GM12878 (cell line): Measurements from ENCODE around the gene SIGLEC10. TPM values are rescaled to one million over a fixed set of nuclear protein-coding genes. Genes with fewer than 3 reads are reported as not detected.

Experiments used
- ATAC-seq: fragments of 200-7000 bp; cut with Tn5 transposase; 3 replicates; pipeline ENCODE4 v1.9.1; 2020; ENCODE audit warnings: mild to moderate bottlenecking, moderate library complexity
- BruUV-seq: library from RNA; stranded (reverse); fragments of 400-500 nt; replicated peaks from 2 replicates; lab custom pipeline; 2021; lab: Mats Ljungman, UMichigan
- CTCF ChIA-PET: fragments of 300-600 bp; sonication (Branson Sonifier 250); formaldehyde crosslinking; extraction: SDS; loops from one replicate; lab custom pipeline; 2021; ENCODE audit warnings: inconsistent platforms; lab: Yijun Ruan, JAX
- POLR2A ChIA-PET: fragments of 350-600 bp; formaldehyde crosslinking; extraction: SDS; loops from one replicate; lab custom pipeline; 2021; ENCODE audit warnings: inconsistent platforms; lab: Charles Lee
- RAD21 ChIA-PET: fragments of 300-600 bp; sonication (Branson Sonifier 250); formaldehyde crosslinking; loops from one replicate; lab custom pipeline; 2023; ENCODE audit warnings: antibody characterized with exemption; ENCODE audit not compliant: unreplicated experiment; lab: Charles Lee
- SMC1A ChIA-PET: fragments of 300-600 bp; sonication (Branson Sonifier 250); formaldehyde crosslinking; loops from one replicate; lab custom pipeline; 2023; ENCODE audit not compliant: unreplicated experiment, uncharacterized antibody; lab: Charles Lee
- DNase-seq: peaks from one replicate; pipeline ENCODE4 v3.0.0-alpha.2; 2011; ENCODE audit warnings: low read depth, low spot score
- FAIRE-seq: peaks from 3 replicates; lab custom pipeline; 2011; peaks lifted over from hg19 to GRCh38; lab: Jason Lieb, UNC
- H2AFZ ChIP-seq: 2 replicates; pipeline ENCODE4 v1.6.0; 2011; ENCODE audit warnings: low read depth, low read length, control low read depth; ENCODE audit not compliant: control insufficient read depth
- H3K27ac ChIP-seq: 2 replicates; pipeline ENCODE4 v1.5.1; 2011; ENCODE audit warnings: control low read depth; ENCODE audit not compliant: control insufficient read depth, insufficient read depth
- H3K27me3 ChIP-seq, 2 experiments: replicated peaks in 1 of 2; 2 replicates each; pipeline versions ENCODE4 v1.6.0 to v1.6.1; 2011; ENCODE audit warnings: low read length in 1 of 2; ENCODE audit not compliant: control insufficient read depth in 2 of 2, insufficient read depth in 2 of 2
- H3K36me3 ChIP-seq, 2 experiments: 2 replicates each; pipeline ENCODE4 v1.5.1; 2011; ENCODE audit warnings: low read length in 1 of 2; ENCODE audit not compliant: control insufficient read depth in 2 of 2, insufficient read depth in 2 of 2
- H3K4me1 ChIP-seq: 2 replicates; pipeline ENCODE4 v1.6.1; 2011; ENCODE audit warnings: mild to moderate bottlenecking, low read length, moderate library complexity, mixed read lengths; ENCODE audit not compliant: control insufficient read depth, insufficient read depth
- H3K4me2 ChIP-seq: 2 replicates; pipeline ENCODE4 v1.6.0; 2011; ENCODE audit warnings: control low read depth; ENCODE audit not compliant: control insufficient read depth, insufficient read depth
- H3K4me3 ChIP-seq: fragments of 200-600 bp; sonication (generic); 2 replicates; pipeline ENCODE4 v1.5.1; 2016
- H3K79me2 ChIP-seq: 2 replicates; pipeline ENCODE4 v1.6.0; 2011; ENCODE audit warnings: low read length; ENCODE audit not compliant: control insufficient read depth, insufficient read depth
- H3K9ac ChIP-seq: 2 replicates; pipeline ENCODE4 v1.8.0; 2011; ENCODE audit warnings: low read length, control low read depth, mixed read lengths; ENCODE audit not compliant: control insufficient read depth, insufficient read depth
- H3K9me3 ChIP-seq: replicated peaks from 3 replicates; pipeline ENCODE4 v1.5.1; 2011; ENCODE audit warnings: mild to moderate bottlenecking, low read length; ENCODE audit not compliant: control insufficient read depth, insufficient read depth
- H4K20me1 ChIP-seq: 2 replicates; pipeline ENCODE4 v1.6.0; 2011; ENCODE audit not compliant: control insufficient read depth, insufficient read depth
- GATAD2B ChIP-seq: fragments of 450-650 bp; conservative IDR thresholded peaks from 2 replicates; pipeline ENCODE4 v1.6.1; 2017; ENCODE audit warnings: low read depth, mild to moderate bottlenecking, moderate library complexity
- JUNB ChIP-seq: IDR thresholded peaks from 2 replicates; pipeline ENCODE4 v1.6.1; 2016; ENCODE audit warnings: antibody characterized with exemption, mild to moderate bottlenecking
- JUND ChIP-seq: IDR thresholded peaks from 2 replicates; pipeline ENCODE4 v1.6.1; 2012; ENCODE audit warnings: low read depth, mild to moderate bottlenecking, low read length, improper control_type of control experiment, moderate library complexity
- LARP7 ChIP-seq: fragments of 450-650 bp; IDR thresholded peaks from 2 replicates; pipeline ENCODE4 v1.6.1; 2017; ENCODE audit warnings: mild to moderate bottlenecking
- NR2F1 ChIP-seq: fragments of 450-650 bp; conservative IDR thresholded peaks from 2 replicates; pipeline ENCODE4 v1.6.1; 2017; ENCODE audit warnings: mild to moderate bottlenecking
- POLR2A ChIP-seq: IDR thresholded peaks from 2 replicates; pipeline ENCODE4 v1.6.1; 2011; ENCODE audit warnings: low read depth, mild to moderate bottlenecking, low read length
- RUNX3 ChIP-seq: IDR thresholded peaks from 2 replicates; pipeline ENCODE4 v1.6.1; 2012; ENCODE audit warnings: low read length, inconsistent platforms
- whole genome bisulfite sequencing: methylation state at CpG from one replicate; pipeline ENCODE4 v1.1.6; 2016; ENCODE audit warnings: low lambda C conversion rate; ENCODE audit not compliant: insufficient replicate concordance, insufficient coverage; ENCODE audit errors: missing lambda C conversion rate; 5-methylcytosine and 5-hydroxymethylcytosine counted together
- in situ Hi-C: fragments of 300-500 bp; cut with MboI; formaldehyde crosslinking; loops from 9 replicates; pipeline ENCODE4 v1.14.3; 2018; ENCODE audit warnings: mixed read lengths
- intact Hi-C: fragments of 100-400 bp; cut with micrococcal nuclease; formaldehyde crosslinking; loops from one replicate; pipeline ENCODE4 v1.14.2; 2022; ENCODE audit not compliant: unreplicated experiment
- polyA plus RNA-seq, 11 experiments: library from polyadenylated mRNA; depleted of rRNA in 4 of 11; unstranded in 6 of 11; stranded (reverse) in 5 of 11; fragments of >200 nt; fragmentation: Nextera tagmentation in 4 of 11; fragmentation: Illumina TruSeq in 1 of 11; extraction: Ambion mirVana in 4 of 11; extraction: Trizol in 1 of 11; gene quantifications; 1 replicate in 1 of 11; 2 replicates in 10 of 11; pipeline versions ENCODE4 v1.2.1 to v1.2.3, GENCODE V29; 2011 to 2016; ENCODE audit warnings: inconsistent platforms in 2 of 11, missing spikeins in 2 of 11, low read depth in 1 of 11
- total RNA-seq, 4 experiments: library from RNA; depleted of rRNA in 3 of 4; stranded (reverse); fragments of >200 nt in 3 of 4; fragmentation: Illumina TruSeq in 1 of 4; extraction: Trizol in 1 of 4; gene quantifications; 2 replicates each; pipeline versions ENCODE4 v1.2.1 to v1.2.3, GENCODE V29; 2013 to 2021
- TF ChIP-seq, protein P1 (sequence below): fragments of 450-650 bp; IDR thresholded peaks from 2 replicates; pipeline ENCODE4 v1.6.1; 2016; ENCODE audit warnings: mild to moderate bottlenecking
- TF ChIP-seq, protein P2 (sequence below): IDR thresholded peaks from 2 replicates; pipeline ENCODE4 v1.6.1; 2012; ENCODE audit warnings: low read length, inconsistent platforms

Gene SIGLEC10
- total and polyA plus RNA-seq, 10 of the 15 experiments (the other 5 are each of a cell fraction or from before 2014, with no cell fraction given), result 2.3 to 16.8 (median 7.8) TPM

DNA sequence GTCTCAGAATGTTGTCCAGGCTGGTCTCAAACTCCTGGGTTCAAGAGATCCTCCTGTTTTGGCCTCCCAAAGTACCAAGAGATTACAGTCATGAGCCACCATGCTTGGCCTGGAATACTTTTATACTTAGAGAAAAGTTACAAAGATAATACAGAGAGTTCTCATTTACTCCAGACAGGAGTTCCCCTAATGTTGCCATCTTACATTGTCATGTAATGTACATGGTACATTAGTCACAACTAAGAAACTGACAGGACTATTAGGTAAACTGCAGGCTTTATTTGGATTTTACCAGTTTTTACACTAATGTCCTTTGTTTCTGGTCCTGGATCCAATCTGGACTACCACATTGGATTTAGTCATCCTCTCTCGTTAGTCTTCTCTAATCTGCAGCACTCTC is 24.7 kb downstream of the SIGLEC10 start:
- H3K4me1 ChIP-seq, result peaks cover 19% of the 10 kb centered on the region
- H3K27ac ChIP-seq, result no peak overlapping the region
- H3K9ac ChIP-seq, result no peak overlapping the region
- TF ChIP-seq POLR2A (no peak), GATAD2B (no peak), JUND (no peak), LARP7 (no peak), NR2F1 (no peak), RUNX3 (no peak), JUNB (no peak)
- TF ChIP-seq, protein P1, sequence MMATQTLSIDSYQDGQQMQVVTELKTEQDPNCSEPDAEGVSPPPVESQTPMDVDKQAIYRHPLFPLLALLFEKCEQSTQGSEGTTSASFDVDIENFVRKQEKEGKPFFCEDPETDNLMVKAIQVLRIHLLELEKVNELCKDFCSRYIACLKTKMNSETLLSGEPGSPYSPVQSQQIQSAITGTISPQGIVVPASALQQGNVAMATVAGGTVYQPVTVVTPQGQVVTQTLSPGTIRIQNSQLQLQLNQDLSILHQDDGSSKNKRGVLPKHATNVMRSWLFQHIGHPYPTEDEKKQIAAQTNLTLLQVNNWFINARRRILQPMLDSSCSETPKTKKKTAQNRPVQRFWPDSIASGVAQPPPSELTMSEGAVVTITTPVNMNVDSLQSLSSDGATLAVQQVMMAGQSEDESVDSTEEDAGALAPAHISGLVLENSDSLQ, result no peak
- TF ChIP-seq, protein P2, sequence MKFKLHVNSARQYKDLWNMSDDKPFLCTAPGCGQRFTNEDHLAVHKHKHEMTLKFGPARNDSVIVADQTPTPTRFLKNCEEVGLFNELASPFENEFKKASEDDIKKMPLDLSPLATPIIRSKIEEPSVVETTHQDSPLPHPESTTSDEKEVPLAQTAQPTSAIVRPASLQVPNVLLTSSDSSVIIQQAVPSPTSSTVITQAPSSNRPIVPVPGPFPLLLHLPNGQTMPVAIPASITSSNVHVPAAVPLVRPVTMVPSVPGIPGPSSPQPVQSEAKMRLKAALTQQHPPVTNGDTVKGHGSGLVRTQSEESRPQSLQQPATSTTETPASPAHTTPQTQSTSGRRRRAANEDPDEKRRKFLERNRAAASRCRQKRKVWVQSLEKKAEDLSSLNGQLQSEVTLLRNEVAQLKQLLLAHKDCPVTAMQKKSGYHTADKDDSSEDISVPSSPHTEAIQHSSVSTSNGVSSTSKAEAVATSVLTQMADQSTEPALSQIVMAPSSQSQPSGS, result no peak
- H3K4me2 ChIP-seq, result no peak overlapping the region
- SMC1A ChIA-PET, result no interaction called here
- H3K27me3 ChIP-seq, result no peaks in the 10 kb centered on the region
- in situ Hi-C loops, result loop anchor here (25.0 kb wide), 1 partner anchor 1145 kb away; the partner anchor contains the start of gene ZNF808
- ATAC-seq (no peak), DNase-seq (no peak), FAIRE-seq (no peak)
- H3K36me3 ChIP-seq, result no peaks in the 10 kb centered on the region
- 100% methylated on average over 1 of the region's 1 CpG for WGBS
- no peak overlapping the region for H3K4me3 ChIP-seq
- no peak overlapping the region; the same call in none of the 2 replicates for H2AFZ ChIP-seq
- POLR2A ChIA-PET, result interaction anchor here (0.6 to 0.7 kb wide), 2 partner anchors 27 to 30 kb away, joined by 4 to 5 read pairs; no protein-coding TSS in a partner anchor
- no peaks in the 10 kb centered on the region for H4K20me1 ChIP-seq
- no TSS peak for BruUV-seq
- RAD21 ChIA-PET, result no interaction called here
- CTCF ChIA-PET, result interaction anchor here (1.6 to 3.4 kb wide), 3 partner anchors 13 to 48 kb away, joined by 3 to 14 read pairs (median 7); partner anchors contain the start of gene NKG7
- H3K9me3 ChIP-seq, result no peaks in the 10 kb centered on the region
- intact Hi-C loops, result no loop called here
- peaks cover 5% of the 10 kb centered on the region for H3K79me2 ChIP-seq
